Neuronal stem cell (in vitro differentiated cells): ENCODE data around the gene SPPL3.

Experiments used
- DNase-seq: peaks from one replicate; pipeline ENCODE4 v3.0.0-alpha.2; 2013; ENCODE audit warnings: low spot score
- H2AFZ ChIP-seq: one replicate; pipeline ENCODE4 v1.6.1; 2013; ENCODE audit warnings: mild to moderate bottlenecking, low read length, inconsistent platforms
- H2AK5ac ChIP-seq: 2 replicates; pipeline ENCODE4 v1.6.1; 2013; ENCODE audit warnings: low read depth, mild to moderate bottlenecking, inconsistent platforms, low read length, moderate library complexity, mixed read lengths
- H2BK120ac ChIP-seq: 2 replicates; pipeline ENCODE4 v1.6.1; 2013; ENCODE audit warnings: low read depth, mild to moderate bottlenecking, inconsistent platforms, low read length, moderate library complexity, mixed read lengths
- H2BK12ac ChIP-seq: one replicate; pipeline ENCODE4 v1.6.1; 2013; ENCODE audit warnings: low read length, inconsistent platforms
- H2BK15ac ChIP-seq: 2 replicates; pipeline ENCODE4 v1.6.1; 2013; ENCODE audit warnings: mild to moderate bottlenecking, low read length, inconsistent platforms, mixed read lengths
- H2BK5ac ChIP-seq: one replicate; pipeline ENCODE4 v1.6.1; 2013; ENCODE audit warnings: inconsistent platforms, mild to moderate bottlenecking, low read length, moderate library complexity
- H3K14ac ChIP-seq: one replicate; pipeline ENCODE4 v1.6.1; 2013; ENCODE audit warnings: low read length, inconsistent platforms
- H3K18ac ChIP-seq: 2 replicates; pipeline ENCODE4 v1.6.1; 2013; ENCODE audit warnings: low read length, inconsistent platforms
- H3K23ac ChIP-seq: 2 replicates; pipeline ENCODE4 v1.6.1; 2013; ENCODE audit warnings: low read depth, mild to moderate bottlenecking, mixed read lengths, low read length, inconsistent platforms; ENCODE audit not compliant: poor library complexity
- H3K27ac ChIP-seq: replicated peaks from 3 replicates; pipeline ENCODE4 v1.5.1; 2013; ENCODE audit warnings: low read length, inconsistent platforms
- H3K27me3 ChIP-seq, 3 experiments: 2 replicates each; pipeline ENCODE4 v1.6.1; 2013; ENCODE audit warnings: low read length in 3 of 3, mild to moderate bottlenecking in 2 of 3, inconsistent platforms in 1 of 3, low read depth in 1 of 3, mixed read lengths in 1 of 3, moderate library complexity in 1 of 3; ENCODE audit not compliant: control insufficient read depth in 3 of 3, insufficient read depth in 3 of 3
- H3K36me3 ChIP-seq, 2 donors: replicated peaks in 1 of 2; 2 replicates each; pipeline ENCODE4 v1.6.1; 2013; ENCODE audit warnings: low read length in 2 of 2; ENCODE audit not compliant: control insufficient read depth in 2 of 2, insufficient read depth in 2 of 2
- H3K4ac ChIP-seq: 2 replicates; pipeline ENCODE4 v1.6.1; 2013; ENCODE audit warnings: inconsistent platforms, mild to moderate bottlenecking, low read length, moderate library complexity
- H3K4me1 ChIP-seq, 2 donors: 1 replicate in 1 of 2; 2 replicates in 1 of 2; pipeline ENCODE4 v1.6.1; 2013; ENCODE audit warnings: low read length in 2 of 2, low read depth in 1 of 2; ENCODE audit not compliant: control insufficient read depth in 2 of 2, insufficient read depth in 1 of 2
- H3K4me2 ChIP-seq: one replicate; pipeline ENCODE4 v1.6.1; 2013; ENCODE audit warnings: mild to moderate bottlenecking, low read length, inconsistent platforms; ENCODE audit not compliant: insufficient read depth, poor library complexity, severe bottlenecking
- H3K4me3 ChIP-seq, 2 donors: 2 replicates each; pipeline ENCODE4 v1.5.1; 2013; ENCODE audit warnings: low read length in 2 of 2, mild to moderate bottlenecking in 2 of 2, inconsistent platforms in 1 of 2, moderate library complexity in 1 of 2
- H3K79me1 ChIP-seq: one replicate; pipeline ENCODE4 v1.6.1; 2013; ENCODE audit warnings: low read depth, mild to moderate bottlenecking, inconsistent platforms, low read length, moderate library complexity
- H3K9ac ChIP-seq: one replicate; pipeline ENCODE4 v1.6.1; 2013; ENCODE audit warnings: mild to moderate bottlenecking, low read depth, low read length, inconsistent platforms; ENCODE audit not compliant: poor library complexity
- H3K9me3 ChIP-seq, 2 donors: replicated peaks in 1 of 2; 2 replicates each; pipeline versions ENCODE3 to v1.6.1; 2013; ENCODE audit warnings: low read length in 2 of 2, mild to moderate bottlenecking in 2 of 2, inconsistent platforms in 1 of 2, low read depth in 1 of 2, mixed read lengths in 1 of 2, moderate library complexity in 1 of 2; ENCODE audit not compliant: control insufficient read depth in 2 of 2, insufficient read depth in 1 of 2
- H4K8ac ChIP-seq: one replicate; pipeline ENCODE4 v1.6.1; 2013; ENCODE audit warnings: low read depth, mild to moderate bottlenecking, inconsistent platforms, low read length, moderate library complexity
- H4K91ac ChIP-seq: one replicate; pipeline ENCODE4 v1.6.1; 2013; ENCODE audit warnings: low read length, low read depth, mild to moderate bottlenecking, inconsistent platforms; ENCODE audit not compliant: poor library complexity
- WGBS, 2 donors: extraction: QIAGEN DNeasy Blood & Tissue Kit; methylation state at CpG; one replicate each; pipeline ENCODE4 v1.1.7; 2013; ENCODE audit warnings: missing lambda C conversion rate in 2 of 2, mixed read lengths in 1 of 2; ENCODE audit not compliant: insufficient read length in 2 of 2, insufficient replicate concordance in 1 of 2; ENCODE audit errors: extremely low coverage in 2 of 2; 5-methylcytosine and 5-hydroxymethylcytosine counted together

Gene SPPL3

GRCh38 chr12:120719496-120720233 lies 184.5 kb downstream of the SPPL3 start:
- Histone ChIP-seq H2BK12ac (no peak overlapping the region), H2BK15ac (no peak overlapping the region), H3K27me3 (no peaks in the 10 kb centered on the region), H2AFZ (no peak overlapping the region), H3K4me2 (no peak overlapping the region), H3K4me1 (no peaks in the 10 kb centered on the region), H3K79me1 (peaks cover 5% of the 10 kb centered on the region), H4K91ac (no peak overlapping the region), H2BK5ac (no peak overlapping the region), H3K9me3 (no peaks in the 10 kb centered on the region), H3K4ac (no peak overlapping the region), H4K8ac (no peak overlapping the region), H3K27ac (no peak overlapping the region), H2AK5ac (no peak overlapping the region), H3K4me3 (no peak overlapping the region), H3K36me3 (peaks cover 64 to 97% of the 10 kb centered on the region in 2 donors), H3K14ac (no peak overlapping the region), H3K9ac (no peak overlapping the region), H2BK120ac (no peak overlapping the region), H3K18ac (no peak overlapping the region), H3K23ac (no peak overlapping the region)
- no peak for DNase-seq
- WGBS, 2 donors: no CpG with 5 or more reads among the region's 11 CpGs

- Histone ChIP-seq H3K36me3 (peaks cover 69 to 97% of the 10 kb centered on the region in 2 donors), H3K9me3 (no peaks in the 10 kb centered on the region), H2AK5ac (no peak overlapping the region), H2BK5ac (no peak overlapping the region), H3K4me1 (no peaks in the 10 kb centered on the region), H3K18ac (no peak overlapping the region), H4K8ac (no peak overlapping the region), H3K4me3 (no peak overlapping the region), H3K14ac (no peak overlapping the region), H2BK12ac (no peak overlapping the region), H2AFZ (no peak overlapping the region), H3K23ac (no peak overlapping the region), H3K27me3 (no peaks in the 10 kb centered on the region), H3K4me2 (no peak overlapping the region), H2BK15ac (no peak overlapping the region), H4K91ac (no peak overlapping the region), H2BK120ac (no peak overlapping the region), H3K4ac (no peak overlapping the region), H3K27ac (no peak overlapping the region), H3K9ac (no peak overlapping the region), H3K79me1 (peaks cover 10% of the 10 kb centered on the region)
- no peak for DNase-seq
- WGBS, 2 donors: no CpG with 5 or more reads among the region's 2 CpGs
Measured at GRCh38 chr12:120719072-120719471, 185.1 kb downstream of the SPPL3 start.

GRCh38 chr12:120718055-120718454 lies 186.1 kb downstream of the SPPL3 start:
- H3K9me3 ChIP-seq: no peaks in the 10 kb centered on the region
- no peak overlapping the region for H3K4ac ChIP-seq
- no peak overlapping the region for H4K8ac ChIP-seq
- no peak overlapping the region for H3K4me2 ChIP-seq
- no peak overlapping the region for H2BK120ac ChIP-seq
- no peaks in the 10 kb centered on the region for H3K27me3 ChIP-seq
- no peak overlapping the region for H3K4me3 ChIP-seq
- WGBS, 2 donors: no CpG with 5 or more reads among the region's 9 CpGs
- no peak overlapping the region for H3K23ac ChIP-seq
- no peaks in the 10 kb centered on the region for H3K4me1 ChIP-seq
- no peak overlapping the region for H2AK5ac ChIP-seq
- no peak overlapping the region for H3K14ac ChIP-seq
- H3K18ac ChIP-seq: no peak overlapping the region
- no peak overlapping the region for H2BK15ac ChIP-seq
- no peak overlapping the region for H3K27ac ChIP-seq
- H3K9ac ChIP-seq: no peak overlapping the region
- H3K36me3 ChIP-seq: peaks cover 75 to 96% of the 10 kb centered on the region in 2 donors
- H2BK12ac ChIP-seq: no peak overlapping the region
- H3K79me1 ChIP-seq: peaks cover 10% of the 10 kb centered on the region
- H2AFZ ChIP-seq: no peak overlapping the region
- no peak for DNase-seq
- H4K91ac ChIP-seq: no peak overlapping the region
- no peak overlapping the region for H2BK5ac ChIP-seq

GRCh38 chr12:120713861-120714482 lies 190.2 kb downstream of the SPPL3 start:
- Histone ChIP-seq H2AK5ac (no peak overlapping the region), H2AFZ (no peak overlapping the region), H3K36me3 (peaks cover 37 to 73% of the 10 kb centered on the region in 2 donors), H3K9ac (no peak overlapping the region), H3K4me2 (no peak overlapping the region), H2BK15ac (no peak overlapping the region), H3K4me1 (peaks cover 10 to 13% of the 10 kb centered on the region in 2 donors), H3K9me3 (no peaks in the 10 kb centered on the region), H3K4me3 (no peak overlapping the region), H4K8ac (no peak overlapping the region), H3K27me3 (no peaks in the 10 kb centered on the region), H3K23ac (no peak overlapping the region), H3K14ac (no peak overlapping the region), H3K18ac (no peak overlapping the region), H3K27ac (no peak overlapping the region), H2BK12ac (no peak overlapping the region), H3K79me1 (peaks cover 7% of the 10 kb centered on the region), H3K4ac (no peak overlapping the region), H2BK120ac (no peak overlapping the region), H2BK5ac (no peak overlapping the region), H4K91ac (no peak overlapping the region)
- DNase-seq: peak; percentile 83
- no CpG with 5 or more reads among the region's 4 CpGs for WGBS, 2 donors
